GM23248 (cell line): ENCODE data around the gene MARCHF4. TPM values are rescaled to one million over a fixed set of nuclear protein-coding genes. Genes with fewer than 3 reads are reported as not detected.

Source experiments
- DNase-seq: peaks from one replicate; pipeline ENCODE4 v3.0.0-alpha.2; 2015
- H2AFZ ChIP-seq: fragments of 200-600 bp; sonication (generic); 2 replicates; pipeline ENCODE4 v1.6.1; 2016; ENCODE audit warnings: antibody characterized with exemption
- H3F3A ChIP-seq: fragments of 200-600 bp; sonication (generic); 2 replicates; pipeline ENCODE4 v1.6.1; 2016; ENCODE audit warnings: mild to moderate bottlenecking, antibody characterized with exemption, mixed run types; ENCODE audit not compliant: insufficient read depth
- H3K27ac ChIP-seq: fragments of 200-600 bp; sonication (generic); 2 replicates; pipeline ENCODE4 v1.5.1; 2016; ENCODE audit warnings: mild to moderate bottlenecking
- H3K27me3 ChIP-seq: fragments of 200-600 bp; sonication (generic); replicated peaks from 2 replicates; pipeline ENCODE4 v1.6.1; 2016; ENCODE audit warnings: mild to moderate bottlenecking; ENCODE audit not compliant: insufficient read depth
- H3K36me3 ChIP-seq: fragments of 200-600 bp; sonication (generic); 2 replicates; pipeline ENCODE4 v1.6.1; 2016; ENCODE audit warnings: low read depth, mild to moderate bottlenecking
- H3K4me1 ChIP-seq: fragments of 200-600 bp; sonication (generic); 2 replicates; pipeline ENCODE4 v1.6.1; 2016; ENCODE audit warnings: mild to moderate bottlenecking; ENCODE audit not compliant: insufficient read depth
- H3K4me2 ChIP-seq: fragments of 200-600 bp; sonication (generic); one replicate; pipeline ENCODE4 v1.6.1; 2016; ENCODE audit warnings: mild to moderate bottlenecking; ENCODE audit not compliant: unreplicated experiment
- H3K4me3 ChIP-seq: fragments of 200-600 bp; sonication (generic); 2 replicates; pipeline ENCODE4 v1.5.1; 2016; ENCODE audit warnings: mild to moderate bottlenecking
- H3K79me2 ChIP-seq: fragments of 200-600 bp; sonication (generic); 2 replicates; pipeline ENCODE4 v1.6.1; 2016; ENCODE audit warnings: mild to moderate bottlenecking; ENCODE audit not compliant: insufficient read depth
- H3K9ac ChIP-seq: fragments of 200-600 bp; sonication (generic); 2 replicates; pipeline ENCODE4 v1.6.1; 2016; ENCODE audit warnings: mild to moderate bottlenecking
- H3K9me2 ChIP-seq: fragments of 200-600 bp; sonication (generic); 2 replicates; pipeline ENCODE4 v1.6.1; 2016; ENCODE audit warnings: mixed run types, mild to moderate bottlenecking, moderate library complexity; ENCODE audit not compliant: insufficient read depth
- H3K9me3 ChIP-seq: fragments of 200-600 bp; sonication (generic); one replicate; pipeline ENCODE4 v1.6.1; 2017; ENCODE audit warnings: low read depth
- H4K20me1 ChIP-seq: fragments of 200-600 bp; sonication (generic); 2 replicates; pipeline ENCODE4 v1.6.0; 2016; ENCODE audit not compliant: insufficient read depth
- EZH2 ChIP-seq: fragments of 200-600 bp; sonication (generic); IDR thresholded peaks from 2 replicates; pipeline ENCODE4 v1.6.1; 2018; ENCODE audit warnings: antibody characterized with exemption, mild to moderate bottlenecking; ENCODE audit not compliant: insufficient read depth, poor library complexity, severe bottlenecking
- EZH2phosphoT487 ChIP-seq: fragments of 200-600 bp; sonication (generic); IDR thresholded peaks from 2 replicates; pipeline ENCODE4 v1.6.1; 2018; ENCODE audit warnings: antibody characterized with exemption, moderate library complexity, mild to moderate bottlenecking, low read depth; ENCODE audit not compliant: insufficient read depth
- WGBS, 2 experiments: methylation state at CpG; one replicate each; pipeline ENCODE4 v1.1.6; 2015 to 2017; ENCODE audit warnings: low lambda C conversion rate in 2 of 2, low coverage in 1 of 2; ENCODE audit errors: missing lambda C conversion rate in 2 of 2; 5-methylcytosine and 5-hydroxymethylcytosine counted together
- in situ Hi-C: fragments of 300-500 bp; cut with MboI; formaldehyde crosslinking; loops from 2 replicates; pipeline ENCODE4 v1.15.0; 2020
- polyA plus RNA-seq: library from polyadenylated mRNA; unstranded; fragments of >200 nt; fragmentation: Nextera tagmentation; extraction: Ambion mirVana; gene quantifications from 2 replicates; pipeline ENCODE4 v1.2.1, GENCODE V29; 2016
- total RNA-seq: library from RNA; depleted of rRNA; stranded (reverse); fragments of >200 nt; shearing (Covaris generic); gene quantifications from 2 replicates; pipeline ENCODE4 v1.2.3, GENCODE V29; 2014

The MARCHF4 gene
- total and polyA plus RNA-seq, 2 experiments from 2014 or later = 7.8 to 14.5 TPM

DNA sequence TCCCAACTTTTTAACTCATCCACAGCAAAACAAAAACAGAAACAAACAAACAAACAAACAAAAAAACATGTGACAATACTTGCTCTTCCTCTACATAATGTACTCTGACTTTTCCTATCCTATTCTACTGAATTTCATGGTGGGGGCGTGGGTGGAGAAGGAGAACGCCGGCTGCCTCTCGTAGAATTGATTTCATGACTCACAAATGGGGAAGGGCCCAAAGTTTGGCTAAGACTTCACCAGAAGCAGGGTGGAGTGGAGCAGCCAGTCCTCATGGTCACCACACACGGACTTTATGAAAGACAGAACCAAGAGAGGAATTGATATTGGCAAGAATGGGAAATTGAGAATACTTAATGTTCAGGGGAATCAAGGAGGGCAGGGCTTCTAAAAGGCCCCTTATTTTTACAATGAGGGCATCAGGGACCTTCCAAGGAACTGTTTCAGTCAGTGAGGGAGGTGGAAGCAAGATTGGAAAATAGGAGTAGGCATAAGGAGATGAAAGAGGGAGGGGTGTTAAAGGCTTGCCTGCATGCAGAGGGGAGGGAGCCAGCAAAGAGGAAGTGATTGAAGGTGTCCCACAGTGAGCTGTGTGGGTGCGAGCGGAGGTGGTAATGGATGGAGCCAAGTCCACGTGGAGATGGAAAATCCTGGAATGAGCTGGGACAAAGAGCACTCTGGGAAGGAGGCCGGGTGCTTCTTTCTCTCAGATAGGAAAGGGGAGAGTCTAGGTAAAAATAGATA lies 27.9 kb downstream of the MARCHF4 start:
- H4K20me1 ChIP-seq = no peaks in the 10 kb centered on the region
- no peaks in the 10 kb centered on the region for H3K27me3 ChIP-seq
- peaks cover 89% of the 10 kb centered on the region for H3K79me2 ChIP-seq
- H3K4me1 ChIP-seq = peaks cover 65% of the 10 kb centered on the region
- DNase-seq = peak; percentile 85
- no peaks in the 10 kb centered on the region for H3K9me3 ChIP-seq
- in situ Hi-C loops = no loop called here
- TF ChIP-seq EZH2phosphoT487 (no peak), EZH2 (no peak)
- WGBS, 2 experiments = 15 to 19% methylated on average over 9 of the region's 9 CpGs
- H3K36me3 ChIP-seq = no peaks in the 10 kb centered on the region
- H3F3A ChIP-seq = peaks cover 50% of the 10 kb centered on the region
- H3K4me3 ChIP-seq = peak overlapping the region; percentile 7; the same call in 1 of the 2 replicates
- peak overlapping the region; percentile 63 for H3K27ac ChIP-seq
- no peaks in the 10 kb centered on the region for H3K9me2 ChIP-seq
- peak overlapping the region; percentile 40 for H3K9ac ChIP-seq
- H2AFZ ChIP-seq = peak overlapping the region; percentile 2; the same call in 1 of the 2 replicates
- H3K4me2 ChIP-seq = peak overlapping the region; percentile 63

DNA sequence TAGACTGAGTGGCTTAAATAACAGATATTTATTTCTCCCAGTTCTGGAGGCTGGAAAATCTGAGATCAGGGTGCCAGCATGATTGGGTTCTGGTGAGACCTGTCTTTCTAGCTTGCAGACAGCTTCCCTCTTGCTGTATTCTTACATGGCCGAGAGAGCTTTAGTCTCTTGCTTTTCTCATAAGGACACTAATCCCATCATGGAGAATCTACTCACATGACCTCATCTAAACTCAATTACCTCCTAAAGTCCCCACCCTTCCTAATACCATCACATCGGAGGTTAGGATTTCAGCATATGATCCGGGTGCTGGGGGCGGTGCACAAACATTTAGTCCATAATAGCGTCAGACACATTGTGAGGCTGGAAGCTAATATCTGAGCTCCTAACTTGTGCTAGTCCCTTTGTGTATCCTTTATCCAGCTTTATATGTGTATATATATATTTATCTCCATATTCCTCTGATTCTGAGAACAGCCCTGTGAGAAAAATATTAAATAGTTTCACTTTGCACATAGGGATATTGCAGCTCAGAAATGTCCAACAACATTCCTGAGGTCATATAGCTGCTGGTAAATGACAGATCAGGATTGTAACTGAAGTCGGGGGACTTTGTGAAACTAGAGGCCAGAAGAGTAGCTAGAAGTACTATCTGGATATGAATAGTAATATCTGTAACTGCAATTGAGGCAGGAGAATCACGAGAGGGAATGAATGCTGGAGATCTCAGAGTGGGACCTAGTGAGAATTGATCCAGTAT lies 28.9 kb downstream of the MARCHF4 start:
- peak overlapping the region; percentile 7; the same call in 1 of the 2 replicates for H3K4me3 ChIP-seq
- H3F3A ChIP-seq = peaks cover 44% of the 10 kb centered on the region
- 49 to 55% methylated on average over 7 of the region's 7 CpGs for WGBS, 2 experiments
- in situ Hi-C loops = no loop called here
- no peaks in the 10 kb centered on the region for H3K9me3 ChIP-seq
- no peaks in the 10 kb centered on the region for H4K20me1 ChIP-seq
- no peak for TF ChIP-seq EZH2phosphoT487
- TF ChIP-seq EZH2 = no peak
- H3K27me3 ChIP-seq = no peaks in the 10 kb centered on the region
- H3K36me3 ChIP-seq = no peaks in the 10 kb centered on the region
- peak overlapping the region; percentile 63 for H3K27ac ChIP-seq
- H3K9ac ChIP-seq = peak overlapping the region; percentile 40
- H3K4me2 ChIP-seq = peak overlapping the region; percentile 63
- H2AFZ ChIP-seq = peak overlapping the region; percentile 2; the same call in 1 of the 2 replicates
- H3K9me2 ChIP-seq = no peaks in the 10 kb centered on the region
- H3K4me1 ChIP-seq = peaks cover 58% of the 10 kb centered on the region
- DNase-seq = peak; percentile 39
- peaks cover 90% of the 10 kb centered on the region for H3K79me2 ChIP-seq

DNA sequence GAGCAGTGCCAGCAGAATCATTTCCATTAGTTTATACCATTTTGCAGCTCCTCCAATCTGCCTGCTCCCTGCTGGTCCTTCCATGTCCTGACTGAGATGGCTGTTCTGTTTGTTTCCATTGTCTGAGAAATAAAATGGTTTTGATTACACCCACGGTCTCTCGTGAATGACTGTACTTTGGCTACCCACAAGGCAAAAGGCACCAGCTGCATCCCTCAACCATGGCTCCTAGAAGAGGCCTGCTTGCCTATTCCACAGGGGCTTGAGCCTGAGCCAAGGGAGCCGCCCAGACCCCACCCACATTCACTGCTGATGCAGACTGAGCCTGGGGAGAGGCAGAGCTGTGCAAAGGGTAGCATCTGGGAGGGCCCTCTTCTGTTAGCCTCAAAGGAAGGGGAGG lies 31.2 kb downstream of the MARCHF4 start:
- Histone ChIP-seq H3K4me1 (peaks cover 57% of the 10 kb centered on the region), H3K27me3 (no peaks in the 10 kb centered on the region), H3K4me3 (no peak overlapping the region), H3K27ac (peak overlapping the region; percentile 65), H3K9ac (no peak overlapping the region; the same call in 1 of the 2 replicates), H2AFZ (peak overlapping the region; percentile 21), H3K36me3 (no peaks in the 10 kb centered on the region), H4K20me1 (no peaks in the 10 kb centered on the region), H3F3A (peaks cover 46% of the 10 kb centered on the region), H3K9me2 (no peaks in the 10 kb centered on the region), H3K9me3 (no peaks in the 10 kb centered on the region), H3K79me2 (peaks cover 77% of the 10 kb centered on the region), H3K4me2 (peak overlapping the region; percentile 62)
- TF ChIP-seq EZH2 = no peak
- no peak for TF ChIP-seq EZH2phosphoT487
- WGBS, 2 experiments = 2 to 5% methylated on average over 3 of the region's 3 CpGs
- in situ Hi-C loops = no loop called here
- peak; percentile 74 for DNase-seq

DNA sequence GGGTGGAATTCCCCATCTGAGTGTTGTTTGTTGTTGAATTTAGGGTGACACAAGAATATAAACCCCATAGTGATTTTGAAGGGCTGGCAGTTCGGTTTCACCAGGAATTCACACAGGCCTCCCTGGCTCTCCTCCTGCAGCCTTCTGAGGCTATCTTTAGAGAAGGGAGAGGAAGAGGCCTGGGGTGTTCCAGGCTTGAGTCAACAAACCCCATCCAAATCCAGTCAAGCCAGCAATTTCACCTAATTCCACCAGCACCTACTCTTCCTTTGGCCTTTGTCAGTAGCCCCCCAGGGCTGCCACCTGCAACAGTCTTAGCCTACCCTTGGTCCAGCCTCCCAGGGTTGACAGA lies 32.0 kb downstream of the MARCHF4 start:
- H2AFZ ChIP-seq = peak overlapping the region; percentile 77
- peaks cover 50% of the 10 kb centered on the region for H3K4me1 ChIP-seq
- in situ Hi-C loops = no loop called here
- H3K27ac ChIP-seq = peak overlapping the region; percentile 65
- no peak overlapping the region for H3K4me3 ChIP-seq
- peaks cover 70% of the 10 kb centered on the region for H3K79me2 ChIP-seq
- no peaks in the 10 kb centered on the region for H3K36me3 ChIP-seq
- peak overlapping the region; percentile 45 for H3K9ac ChIP-seq
- H3K4me2 ChIP-seq = peak overlapping the region; percentile 62
- H4K20me1 ChIP-seq = no peaks in the 10 kb centered on the region
- H3K9me3 ChIP-seq = no peaks in the 10 kb centered on the region
- no peaks in the 10 kb centered on the region for H3K9me2 ChIP-seq
- WGBS, 2 experiments = 11 to 21% methylated on average over 1 of the region's 1 CpG
- no peak for DNase-seq
- TF ChIP-seq EZH2 (no peak), EZH2phosphoT487 (no peak)
- H3F3A ChIP-seq = peaks cover 40% of the 10 kb centered on the region
- H3K27me3 ChIP-seq = no peaks in the 10 kb centered on the region
